Measurements from ENCODE around the gene CDKAL1. TPM values are rescaled to one million over a fixed set of nuclear protein-coding genes. Genes with fewer than 3 reads are reported as not detected.

CDKAL1 gene
- total RNA-seq, 2 experiments from 2014 or later, result 23.5 to 26.9 TPM

GRCh38 chr6:21201637-21202350 lies 667.5 kb downstream of the CDKAL1 start:
- Mint-ChIP-seq H3K9me3 (peaks cover 2% of the 10 kb centered on the region), H3K27ac (no peak overlapping the region), H3K4me3 (no peak overlapping the region), H3K4me1 (peaks cover 4% of the 10 kb centered on the region), H3K36me3 (ENCODE audit: low read depth) (peaks cover 16% of the 10 kb centered on the region), H3K27me3 (no peaks in the 10 kb centered on the region)
- ChIA-PET CTCF (interaction anchor here (0.8 kb wide), 1 partner anchor 363 kb away, joined by 3 read pairs; no protein-coding TSS in a partner anchor), POLR2A (no interaction called here)
- DNase-seq, result no peak

DNA sequence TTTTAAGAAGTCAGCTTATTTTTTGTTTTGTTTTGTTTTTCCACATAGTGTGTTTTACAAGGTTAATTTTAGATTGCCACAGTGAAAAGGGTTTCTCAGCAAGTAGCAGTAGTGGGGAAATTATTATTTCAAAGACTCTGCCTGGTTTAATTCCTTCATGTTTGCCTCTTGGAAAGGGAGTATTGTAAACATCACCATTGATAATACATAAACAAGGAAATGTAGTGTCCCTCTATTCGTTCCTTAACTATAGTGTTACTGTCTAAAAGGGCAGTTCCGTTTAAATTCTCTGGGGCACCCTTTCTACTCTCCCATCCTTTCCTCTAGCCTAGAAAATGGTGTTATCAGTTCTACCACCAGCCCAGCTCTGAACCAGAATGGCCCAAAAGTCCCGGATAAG lies 668.3 kb downstream of the CDKAL1 start:
- no peak overlapping the region for H3K27ac Mint-ChIP-seq
- peaks cover 16% of the 10 kb centered on the region for H3K36me3 Mint-ChIP-seq (ENCODE audit: low read depth)
- peaks cover 4% of the 10 kb centered on the region for H3K4me1 Mint-ChIP-seq
- peaks cover 2% of the 10 kb centered on the region for H3K9me3 Mint-ChIP-seq
- H3K4me3 Mint-ChIP-seq, result no peak overlapping the region
- DNase-seq, result no peak
- ChIA-PET CTCF (no interaction called here), POLR2A (no interaction called here)
- no peaks in the 10 kb centered on the region for H3K27me3 Mint-ChIP-seq

- peaks cover 18% of the 10 kb centered on the region for H3K36me3 Mint-ChIP-seq (ENCODE audit: low read depth)
- no peak for DNase-seq
- CTCF ChIA-PET, result interaction anchor here (0.8 kb wide), 1 partner anchor 14 kb away, joined by 4 read pairs; no protein-coding TSS in a partner anchor
- H3K4me3 Mint-ChIP-seq, result no peak overlapping the region
- H3K9me3 Mint-ChIP-seq, result peaks cover 2% of the 10 kb centered on the region
- H3K4me1 Mint-ChIP-seq, result no peaks in the 10 kb centered on the region
- H3K27ac Mint-ChIP-seq, result no peak overlapping the region
- POLR2A ChIA-PET, result no interaction called here
- H3K27me3 Mint-ChIP-seq, result no peaks in the 10 kb centered on the region
Observed at GRCh38 chr6:21204951-21205350, 670.7 kb downstream of the CDKAL1 start.

- no peaks in the 10 kb centered on the region for H3K27me3 Mint-ChIP-seq
- H3K4me3 Mint-ChIP-seq, result no peak overlapping the region
- H3K9me3 Mint-ChIP-seq, result peaks cover 4% of the 10 kb centered on the region
- no peaks in the 10 kb centered on the region for H3K4me1 Mint-ChIP-seq
- ChIA-PET POLR2A (no interaction called here), CTCF (no interaction called here)
- DNase-seq, result no peak
- no peak overlapping the region for H3K27ac Mint-ChIP-seq
- H3K36me3 Mint-ChIP-seq (ENCODE audit: low read depth), result peaks cover 17% of the 10 kb centered on the region
Observed at GRCh38 chr6:21208081-21208795, 674.0 kb downstream of the CDKAL1 start.

DNA sequence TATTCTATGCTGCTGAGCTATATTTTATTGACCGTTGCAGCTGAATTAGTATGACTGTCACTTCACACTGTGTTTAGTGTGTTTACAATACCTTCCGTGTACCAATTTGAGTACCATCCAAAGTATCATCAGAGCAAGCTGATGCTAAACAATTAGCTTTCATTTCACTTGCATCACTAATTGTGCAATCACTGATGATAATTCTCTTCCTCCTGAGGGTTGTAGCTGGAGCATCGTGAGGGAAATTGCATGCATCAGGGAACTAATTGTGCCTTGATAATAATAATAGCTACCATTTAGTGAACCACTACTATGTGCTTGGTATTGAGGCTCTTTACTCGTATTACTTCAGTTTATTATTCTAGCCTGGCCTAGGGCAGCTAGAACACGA lies 674.5 kb downstream of the CDKAL1 start:
- no peaks in the 10 kb centered on the region for H3K27me3 Mint-ChIP-seq
- ChIA-PET POLR2A (no interaction called here), CTCF (no interaction called here)
- H3K27ac Mint-ChIP-seq, result no peak overlapping the region
- H3K36me3 Mint-ChIP-seq (ENCODE audit: low read depth), result peaks cover 16% of the 10 kb centered on the region
- no peak overlapping the region for H3K4me3 Mint-ChIP-seq
- no peak for DNase-seq
- H3K4me1 Mint-ChIP-seq, result no peaks in the 10 kb centered on the region
- H3K9me3 Mint-ChIP-seq, result peaks cover 4% of the 10 kb centered on the region

DNA sequence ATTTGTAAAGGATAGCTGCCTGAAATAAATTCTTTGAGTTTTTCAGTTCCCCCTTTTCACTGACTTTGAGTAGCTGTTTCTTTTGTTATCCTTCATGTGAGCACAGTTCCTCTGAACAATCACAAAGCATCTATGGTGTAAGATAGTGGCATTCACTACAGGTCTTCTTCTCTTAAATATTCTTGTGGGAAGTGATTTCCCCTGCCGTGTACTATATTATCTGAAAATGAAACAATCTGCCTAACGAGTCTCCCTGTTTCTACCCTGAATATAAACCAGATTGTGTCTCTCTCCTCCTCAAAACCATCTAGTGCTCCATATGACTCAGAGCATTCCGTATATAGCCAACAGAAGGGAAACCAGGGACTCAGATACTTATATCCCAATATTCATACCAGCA lies 679.2 kb downstream of the CDKAL1 start:
- Mint-ChIP-seq H3K4me1 (no peaks in the 10 kb centered on the region), H3K4me3 (no peak overlapping the region), H3K27me3 (no peaks in the 10 kb centered on the region), H3K36me3 (ENCODE audit: low read depth) (peaks cover 10% of the 10 kb centered on the region), H3K27ac (no peak overlapping the region), H3K9me3 (peaks cover 3% of the 10 kb centered on the region)
- no peak for DNase-seq
- ChIA-PET POLR2A (no interaction called here), CTCF (no interaction called here)

- Mint-ChIP-seq H3K9me3 (peaks cover 3% of the 10 kb centered on the region), H3K27ac (no peak overlapping the region), H3K4me1 (no peaks in the 10 kb centered on the region), H3K4me3 (no peak overlapping the region), H3K36me3 (ENCODE audit: low read depth) (peaks cover 6% of the 10 kb centered on the region), H3K27me3 (no peaks in the 10 kb centered on the region)
- ChIA-PET CTCF (no interaction called here), POLR2A (no interaction called here)
- DNase-seq, result no peak
Observed at GRCh38 chr6:21214738-21215448, 680.6 kb downstream of the CDKAL1 start.

GRCh38 chr6:21219241-21219640 lies 685.0 kb downstream of the CDKAL1 start:
- Mint-ChIP-seq H3K9me3 (no peaks in the 10 kb centered on the region), H3K4me3 (no peak overlapping the region), H3K27ac (no peak overlapping the region), H3K36me3 (ENCODE audit: low read depth) (peaks cover 6% of the 10 kb centered on the region), H3K4me1 (no peaks in the 10 kb centered on the region), H3K27me3 (no peaks in the 10 kb centered on the region)
- POLR2A ChIA-PET, result no interaction called here
- CTCF ChIA-PET, result no interaction called here
- no peak for DNase-seq

DNA sequence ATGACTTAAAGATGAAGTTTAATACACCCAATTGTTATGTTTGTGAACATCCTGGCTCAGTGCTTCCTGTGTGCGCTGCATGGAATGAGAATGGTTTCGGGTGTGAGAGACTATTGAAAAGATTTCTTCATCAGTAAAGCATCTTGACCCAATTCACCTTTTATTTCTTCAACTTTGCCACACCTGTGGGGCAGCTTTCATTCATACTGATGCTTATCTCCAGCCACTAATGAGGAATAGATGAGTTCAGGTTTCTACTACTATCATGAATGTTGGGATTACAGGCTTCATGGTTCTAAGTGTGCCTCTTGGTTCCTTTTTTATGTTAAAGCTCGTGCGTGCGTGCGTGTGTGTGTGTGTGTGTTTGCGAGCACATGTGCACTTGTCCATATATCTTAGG lies 685.6 kb downstream of the CDKAL1 start:
- Mint-ChIP-seq H3K4me1 (no peaks in the 10 kb centered on the region), H3K27ac (no peak overlapping the region), H3K27me3 (no peaks in the 10 kb centered on the region), H3K36me3 (ENCODE audit: low read depth) (peaks cover 2% of the 10 kb centered on the region), H3K9me3 (no peaks in the 10 kb centered on the region), H3K4me3 (no peak overlapping the region)
- POLR2A ChIA-PET, result no interaction called here
- DNase-seq, result no peak
- CTCF ChIA-PET, result interaction anchor here (0.6 kb wide), 1 partner anchor 42 kb away, joined by 3 read pairs; no protein-coding TSS in a partner anchor

- ChIA-PET CTCF (interaction anchor here (0.6 kb wide), 1 partner anchor 41 kb away, joined by 3 read pairs; no protein-coding TSS in a partner anchor), POLR2A (no interaction called here)
- H3K27me3 Mint-ChIP-seq, result no peaks in the 10 kb centered on the region
- H3K9me3 Mint-ChIP-seq, result no peaks in the 10 kb centered on the region
- no peak overlapping the region for H3K4me3 Mint-ChIP-seq
- no peak overlapping the region for H3K27ac Mint-ChIP-seq
- no peak for DNase-seq
- H3K4me1 Mint-ChIP-seq, result no peaks in the 10 kb centered on the region
- peaks cover 2% of the 10 kb centered on the region for H3K36me3 Mint-ChIP-seq (ENCODE audit: low read depth)
Observed at GRCh38 chr6:21220271-21220987, 686.2 kb downstream of the CDKAL1 start.

- no peak overlapping the region for H3K27ac Mint-ChIP-seq
- no peaks in the 10 kb centered on the region for H3K27me3 Mint-ChIP-seq
- POLR2A ChIA-PET, result no interaction called here
- no peaks in the 10 kb centered on the region for H3K9me3 Mint-ChIP-seq
- DNase-seq, result no peak
- H3K4me3 Mint-ChIP-seq, result no peak overlapping the region
- CTCF ChIA-PET, result interaction anchor here (0.6 kb wide), 1 partner anchor 415 kb away, joined by 3 read pairs; no protein-coding TSS in a partner anchor
- H3K36me3 Mint-ChIP-seq (ENCODE audit: low read depth), result peaks cover 2% of the 10 kb centered on the region
- H3K4me1 Mint-ChIP-seq, result no peaks in the 10 kb centered on the region
Observed at GRCh38 chr6:21222656-21223055, 688.4 kb downstream of the CDKAL1 start.

- no peaks in the 10 kb centered on the region for H3K4me1 Mint-ChIP-seq
- H3K9me3 Mint-ChIP-seq, result no peaks in the 10 kb centered on the region
- POLR2A ChIA-PET, result no interaction called here
- no peaks in the 10 kb centered on the region for H3K27me3 Mint-ChIP-seq
- no peak overlapping the region for H3K27ac Mint-ChIP-seq
- CTCF ChIA-PET, result no interaction called here
- H3K36me3 Mint-ChIP-seq (ENCODE audit: low read depth), result peaks cover 8% of the 10 kb centered on the region
- no peak overlapping the region for H3K4me3 Mint-ChIP-seq
- no peak for DNase-seq
Observed at GRCh38 chr6:21225912-21226311, 691.7 kb downstream of the CDKAL1 start.

DNA sequence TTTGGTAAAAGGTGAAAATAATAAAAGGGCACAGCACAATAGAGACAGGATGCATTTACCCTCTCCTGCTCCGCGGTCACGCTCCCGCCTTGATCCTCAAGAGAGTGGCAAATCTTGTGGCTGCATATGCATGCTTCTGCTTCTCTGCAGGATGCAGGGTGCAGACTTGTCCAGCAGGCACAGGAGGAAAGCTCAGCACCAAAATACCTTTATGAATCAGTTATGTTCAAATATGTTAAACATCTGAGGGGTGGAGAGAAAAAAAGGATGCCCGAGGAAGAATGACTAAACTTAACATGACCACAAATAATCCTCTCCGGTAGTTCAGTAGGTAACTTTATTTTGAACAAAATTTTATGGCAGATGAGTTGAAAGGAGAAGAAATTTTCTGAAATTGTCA lies 693.2 kb downstream of the CDKAL1 start:
- H3K27ac Mint-ChIP-seq, result no peak overlapping the region
- DNase-seq, result no peak
- ChIA-PET POLR2A (no interaction called here), CTCF (interaction anchor here (0.6 kb wide), 1 partner anchor 777 kb away, joined by 5 read pairs; no protein-coding TSS in a partner anchor)
- H3K4me1 Mint-ChIP-seq, result no peaks in the 10 kb centered on the region
- H3K27me3 Mint-ChIP-seq, result no peaks in the 10 kb centered on the region
- peaks cover 19% of the 10 kb centered on the region for H3K36me3 Mint-ChIP-seq (ENCODE audit: low read depth)
- peaks cover 2% of the 10 kb centered on the region for H3K9me3 Mint-ChIP-seq
- no peak overlapping the region for H3K4me3 Mint-ChIP-seq
